Islet of Langerhans (tissue), 1 donor: ENCODE results near the gene HOXA11.

Experiments used
- FAIRE-seq: peaks from one replicate; lab custom pipeline; 2011; peaks lifted over from hg19 to GRCh38; lab: Jason Lieb, UNC

Gene HOXA11

DNA sequence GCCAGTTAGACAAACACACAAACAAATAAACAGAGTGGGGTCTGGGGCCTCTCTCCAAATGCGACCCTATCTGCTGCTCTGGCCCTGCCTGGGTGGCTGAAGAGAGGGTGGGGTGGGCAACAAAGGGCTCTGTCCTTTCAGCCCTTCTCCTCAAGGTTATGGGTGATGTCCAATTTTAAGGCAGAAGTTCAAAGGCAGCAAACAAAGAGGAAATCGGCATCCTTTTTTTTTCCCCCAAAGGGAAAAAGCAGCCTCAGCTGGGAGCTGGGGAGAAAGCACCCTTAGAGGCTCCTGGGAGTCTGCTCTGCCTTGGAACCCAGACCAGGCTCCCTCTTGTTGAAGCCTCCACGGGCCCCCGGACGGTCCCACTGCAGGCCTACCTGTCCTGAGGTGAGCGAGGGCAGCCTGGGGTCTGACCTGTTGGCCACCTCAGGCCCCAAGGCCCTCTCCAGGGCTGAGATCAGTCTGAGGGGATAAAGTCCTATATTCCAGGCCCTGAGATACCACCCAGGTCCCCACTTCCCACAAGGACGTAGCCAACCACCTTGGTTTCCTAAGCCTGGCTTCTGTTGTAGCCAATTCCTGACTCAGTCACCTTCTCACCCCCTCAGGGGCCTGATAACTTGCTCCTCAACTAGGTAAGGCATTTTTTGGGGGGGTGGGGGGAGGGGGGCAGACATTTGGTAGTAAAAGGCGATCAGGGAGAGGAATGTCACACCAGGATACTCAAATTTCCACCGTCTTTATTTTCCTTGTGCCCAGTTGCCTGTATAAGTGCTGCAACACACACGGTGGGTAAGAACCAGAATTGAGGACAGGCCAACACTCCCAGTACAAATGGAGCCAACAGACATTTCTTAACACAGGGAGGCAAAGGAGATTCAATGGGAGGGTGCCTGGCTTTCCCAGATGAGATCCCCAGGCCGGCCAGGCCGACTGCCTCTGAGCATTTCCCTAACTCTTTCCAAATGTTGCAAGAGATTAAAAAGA is 4.3 kb downstream of the HOXA11 start:
- FAIRE-seq: no peak

DNA sequence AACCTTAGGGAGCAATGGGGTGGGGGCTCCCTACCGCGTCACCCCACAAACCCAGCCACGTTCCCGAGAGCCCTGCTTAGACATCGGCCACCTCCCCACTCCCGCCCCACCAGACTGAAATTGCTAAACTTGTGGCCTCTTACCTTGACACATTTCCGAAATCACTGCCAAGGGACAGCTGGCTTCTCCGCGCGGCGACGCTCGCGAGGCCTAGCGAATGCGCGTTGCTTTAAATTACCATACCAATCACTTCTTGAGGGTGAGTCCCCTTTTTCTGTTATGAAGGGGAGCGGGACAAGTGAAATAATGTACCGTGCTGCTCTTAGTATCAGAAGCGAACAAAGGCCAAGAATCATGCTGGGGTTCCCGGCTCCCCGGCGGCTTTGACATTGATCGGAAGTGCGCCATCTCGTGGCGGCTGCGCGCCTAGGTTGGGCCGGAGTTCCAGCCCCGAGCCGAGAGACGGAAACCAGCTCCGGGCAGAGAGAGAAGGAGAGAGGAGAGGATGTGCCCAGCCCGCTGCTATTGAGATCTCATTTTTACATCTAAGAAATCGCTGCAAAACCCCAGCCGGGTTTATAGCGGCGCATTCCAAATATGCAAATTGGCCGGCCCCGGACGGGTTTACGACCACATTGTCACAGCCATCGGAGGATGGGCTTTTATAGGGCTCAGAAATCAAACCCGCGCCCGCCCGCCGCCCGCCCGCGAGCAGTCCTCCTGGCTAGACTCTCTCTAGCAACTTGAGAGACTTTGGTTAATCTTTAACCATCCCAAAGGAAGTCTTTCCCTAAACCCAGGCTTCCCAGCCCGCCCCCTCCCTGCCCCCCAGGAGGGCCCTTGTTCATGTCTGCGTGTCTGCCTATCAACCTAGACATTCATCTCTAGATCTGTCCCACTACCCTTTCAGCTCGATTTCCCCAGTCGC is 5.3 kb downstream of the HOXA11 start:
- no peak for FAIRE-seq

DNA sequence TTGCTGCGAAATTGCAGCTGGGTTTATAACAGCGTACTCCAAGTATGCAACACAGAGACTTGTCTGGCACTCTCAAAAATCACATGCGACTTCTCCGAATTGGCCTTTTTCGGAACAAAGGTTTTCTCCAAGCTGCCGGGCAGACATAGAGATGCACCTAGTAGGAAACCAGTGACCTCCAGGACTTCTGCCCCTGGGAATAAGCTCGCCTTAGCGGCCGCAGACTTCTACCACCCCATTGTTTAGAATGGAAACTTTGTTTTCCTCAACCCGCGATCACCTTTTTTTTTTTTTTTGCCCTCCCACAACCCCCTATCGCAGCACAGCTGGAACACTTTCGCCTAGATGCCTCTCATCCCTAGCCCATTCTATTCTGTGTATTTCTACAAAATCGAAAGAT is 6.0 kb downstream of the HOXA11 start:
- no peak for FAIRE-seq

DNA sequence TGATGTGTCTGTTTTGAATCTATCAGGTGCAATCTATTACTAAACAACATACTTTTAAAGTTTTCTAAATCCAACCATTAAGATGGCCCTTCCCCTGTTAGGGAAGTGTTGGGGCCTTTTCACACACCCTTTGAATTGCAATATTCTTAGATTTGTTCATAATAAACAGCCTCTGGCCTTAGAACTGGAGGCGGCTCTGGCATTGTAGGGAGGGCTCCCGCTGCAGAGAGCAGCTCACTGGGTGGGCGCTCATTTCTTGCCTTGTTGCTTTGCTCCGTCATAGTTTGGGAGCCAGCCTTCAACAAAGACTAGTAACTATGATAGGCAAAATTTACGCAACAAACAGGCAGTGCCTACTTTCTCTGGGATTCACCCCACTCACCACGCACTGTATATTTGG is 6.7 kb downstream of the HOXA11 start:
- no peak for FAIRE-seq

DNA sequence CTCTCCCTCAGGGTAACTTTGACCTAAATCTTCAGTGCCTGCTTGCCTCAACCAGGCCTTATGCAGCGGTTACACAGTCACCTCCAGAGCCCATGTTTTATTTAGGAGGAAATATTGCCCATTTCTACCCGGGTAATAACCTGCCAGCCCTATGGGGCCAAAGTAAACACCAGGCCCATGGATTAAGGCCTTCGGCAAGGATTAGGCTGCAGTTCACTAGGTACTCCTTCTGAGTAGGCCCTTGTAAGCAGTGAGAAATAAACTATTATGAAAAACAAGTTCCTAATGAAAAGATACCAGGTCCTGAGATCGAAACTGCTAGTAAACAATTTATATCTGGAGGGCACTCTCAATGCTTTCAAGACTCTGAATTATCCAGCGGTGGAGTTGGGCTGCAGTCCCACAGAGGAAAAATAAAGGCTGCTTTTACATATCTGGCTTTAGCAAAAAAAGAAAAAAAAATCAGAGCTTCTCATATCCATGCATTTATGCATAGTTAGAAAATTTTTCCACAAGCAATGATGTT is 7.2 kb downstream of the HOXA11 start:
- FAIRE-seq: no peak

DNA sequence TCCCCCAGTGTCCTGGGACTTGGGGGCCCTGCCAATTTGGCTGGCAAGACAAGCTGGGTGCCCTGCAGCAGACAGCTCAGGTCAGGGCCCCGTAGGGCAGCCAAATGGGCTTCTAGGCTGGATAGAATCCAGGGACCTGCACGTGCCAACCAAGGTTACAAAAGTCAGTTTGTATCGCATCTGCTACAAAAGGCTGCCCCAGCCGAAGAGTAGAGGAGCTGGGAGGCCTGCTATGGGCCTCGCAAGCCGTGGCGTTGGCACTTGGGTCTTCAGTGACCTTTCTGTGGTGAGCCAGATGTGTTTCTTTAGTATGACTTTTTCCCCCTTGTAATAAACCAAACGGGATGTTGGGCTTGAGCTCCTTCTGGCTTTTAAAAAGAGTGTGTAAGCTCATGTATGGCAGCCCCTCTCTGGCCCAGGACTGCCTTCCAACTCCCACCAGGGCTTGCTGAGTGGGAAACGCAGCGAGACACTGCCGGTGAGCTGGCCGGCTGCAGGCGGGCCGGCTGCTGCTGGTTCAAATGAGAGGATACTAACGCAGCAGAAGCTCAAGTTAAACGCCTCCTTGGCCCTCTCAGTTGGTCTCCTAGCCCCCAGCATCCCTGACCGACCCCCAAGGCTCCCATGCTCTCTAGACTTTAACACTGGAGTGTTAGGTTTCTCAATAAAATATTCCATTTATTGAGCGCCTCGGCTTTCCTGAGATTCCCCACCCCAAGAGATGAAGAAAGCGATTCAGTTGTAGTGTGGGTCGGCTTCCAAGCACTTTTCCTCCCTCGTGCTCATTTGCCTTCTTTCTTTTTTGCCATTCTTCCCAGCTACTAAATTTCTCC is 7.9 kb downstream of the HOXA11 start:
- FAIRE-seq: no peak

DNA sequence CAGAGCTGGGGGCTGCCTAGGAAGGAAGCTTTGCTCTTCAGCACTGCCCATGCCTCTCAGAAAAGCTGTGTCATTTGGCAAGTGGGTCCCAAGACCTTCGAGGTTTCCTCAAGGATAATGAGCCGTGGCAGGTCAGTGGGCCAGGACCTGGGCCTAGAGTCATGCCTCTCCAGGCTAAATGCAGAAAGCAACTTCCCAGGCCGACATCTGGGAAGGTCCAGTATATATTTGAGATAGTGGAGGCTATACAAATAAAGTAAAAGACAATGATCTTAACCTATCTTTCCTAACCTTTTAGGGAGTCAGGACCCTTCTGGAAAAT is 8.5 kb downstream of the HOXA11 start:
- no peak for FAIRE-seq

DNA sequence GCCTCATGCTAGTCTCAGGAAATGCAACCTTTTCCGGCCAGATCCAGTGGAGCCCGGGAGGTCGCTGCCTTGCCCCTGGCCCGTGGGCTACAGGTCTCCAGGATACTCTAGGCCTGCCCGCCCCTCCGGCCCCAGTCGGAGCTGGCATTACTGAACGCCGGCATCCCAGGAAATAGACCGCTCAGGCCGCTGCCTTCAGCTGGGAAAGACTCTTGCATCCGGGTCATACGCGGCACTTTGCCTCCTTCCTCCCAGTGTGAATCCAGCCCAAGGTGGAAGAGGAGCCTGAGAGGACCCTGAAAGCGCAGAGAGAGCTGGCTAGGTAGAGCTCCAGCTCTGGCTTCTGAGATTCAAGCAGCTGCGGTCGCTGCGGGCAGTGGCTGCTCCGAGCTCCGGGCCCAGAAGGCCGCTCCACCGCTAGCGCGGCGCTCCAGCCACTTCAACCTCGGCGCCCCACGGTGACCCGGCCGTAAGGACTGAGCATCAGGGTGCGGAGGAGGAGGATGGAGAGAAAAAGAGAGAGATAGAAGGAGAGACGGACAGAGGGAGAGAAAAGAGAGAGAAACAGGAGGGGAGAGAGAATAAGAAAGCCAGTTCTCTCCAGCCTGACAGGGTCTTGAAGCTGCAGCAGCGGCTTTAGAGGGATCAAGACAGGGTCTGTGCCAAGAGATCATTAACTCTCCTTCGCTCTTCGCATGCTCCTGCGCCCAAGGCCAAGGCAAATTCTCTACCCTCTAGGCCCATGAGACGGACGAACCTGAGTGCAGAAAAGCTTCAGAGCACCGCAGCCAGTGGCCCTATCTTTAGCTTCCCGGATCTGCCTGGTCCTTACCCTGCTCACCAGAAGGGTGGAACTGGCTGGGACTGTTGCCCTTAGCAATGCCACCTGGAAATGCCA is 9.2 kb downstream of the HOXA11 start:
- FAIRE-seq: no peak

DNA sequence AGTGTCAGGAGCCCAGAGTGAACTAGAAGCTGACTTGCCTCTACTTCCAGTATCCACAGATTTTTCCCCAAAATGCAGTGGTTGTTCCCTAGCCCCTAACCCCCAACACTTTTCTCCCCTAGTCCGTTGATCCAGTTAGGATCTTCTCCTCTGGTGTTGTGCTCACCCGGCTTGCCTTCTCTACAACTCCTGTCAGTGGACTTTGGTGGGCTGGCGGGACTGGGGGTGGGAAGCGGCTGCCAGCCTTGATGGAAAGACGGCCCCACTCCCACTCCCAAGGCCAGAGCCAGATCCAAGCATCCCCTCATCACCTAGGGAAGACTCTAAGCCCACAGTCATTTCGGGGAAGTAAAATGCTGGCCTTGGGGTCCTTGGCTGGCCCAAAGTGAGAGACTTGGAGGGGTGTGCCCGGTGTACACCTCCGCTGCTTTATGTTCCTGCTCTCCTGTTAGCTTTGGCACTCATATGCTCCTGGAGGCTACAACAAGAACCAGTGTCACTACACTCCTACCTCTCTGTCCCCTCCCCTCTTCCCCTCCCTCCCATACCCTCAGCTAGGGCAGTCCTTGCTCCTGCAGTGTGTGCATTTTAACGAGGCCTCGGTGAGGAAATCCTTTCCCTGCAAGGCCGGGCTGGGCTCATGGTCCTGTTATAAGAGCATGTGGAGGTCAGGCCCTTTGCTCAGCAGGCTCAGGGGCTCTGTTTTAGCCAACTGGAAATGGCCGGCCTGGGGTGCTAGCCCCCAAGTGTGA is 10.0 kb downstream of the HOXA11 start:
- no peak for FAIRE-seq

DNA sequence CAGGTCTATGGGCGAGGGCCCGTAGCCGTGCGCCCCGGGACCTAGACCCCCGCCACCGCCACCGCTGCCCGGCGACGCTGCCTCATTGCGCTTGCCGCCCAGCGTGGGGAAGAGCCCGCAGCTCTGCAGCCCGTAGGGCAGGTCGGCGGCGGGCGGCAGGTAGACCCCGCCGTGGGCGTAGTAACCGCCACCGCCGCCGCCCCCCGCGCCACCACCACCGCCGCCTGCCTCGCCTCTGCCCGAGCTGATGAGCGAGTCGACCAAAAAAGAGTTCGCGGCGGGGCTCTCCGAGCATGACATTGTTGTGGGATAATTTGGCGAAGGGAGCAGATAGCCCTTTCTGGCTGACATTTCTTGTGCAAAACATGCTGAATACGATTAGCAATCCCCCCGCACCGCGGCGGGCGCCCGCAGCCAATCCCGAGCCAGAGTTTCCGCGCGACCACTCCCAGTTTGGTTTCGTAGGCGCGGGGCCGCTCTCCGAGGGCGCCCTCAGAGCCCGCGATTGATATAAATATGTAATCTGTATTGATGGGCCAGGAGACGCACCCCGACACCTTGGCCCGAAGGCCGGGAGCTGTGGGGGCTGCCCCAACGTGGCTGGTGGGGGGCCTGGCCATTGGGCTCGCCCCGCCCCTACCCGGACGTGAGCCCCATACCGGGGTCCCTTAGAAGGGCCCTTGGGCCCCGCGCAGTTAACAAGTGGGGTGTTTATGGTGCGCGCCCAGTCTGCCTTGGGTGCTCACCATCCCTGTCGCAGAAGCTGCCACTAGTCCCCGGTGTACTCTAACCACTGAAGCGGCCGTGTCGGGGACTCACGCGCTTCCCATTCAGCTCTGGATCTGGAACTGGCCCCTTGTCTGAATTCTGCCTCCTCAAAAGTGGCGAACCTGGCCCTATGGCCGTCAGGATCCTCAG is 10.8 kb downstream of the HOXA11 start, which contains the start of gene HOXA10:
Gene HOXA10 (minus strand): TSS at position 365 of the 918 bp plus-strand sequence. CDS start 14 bp downstream, at position 351.
- no peak for FAIRE-seq

DNA sequence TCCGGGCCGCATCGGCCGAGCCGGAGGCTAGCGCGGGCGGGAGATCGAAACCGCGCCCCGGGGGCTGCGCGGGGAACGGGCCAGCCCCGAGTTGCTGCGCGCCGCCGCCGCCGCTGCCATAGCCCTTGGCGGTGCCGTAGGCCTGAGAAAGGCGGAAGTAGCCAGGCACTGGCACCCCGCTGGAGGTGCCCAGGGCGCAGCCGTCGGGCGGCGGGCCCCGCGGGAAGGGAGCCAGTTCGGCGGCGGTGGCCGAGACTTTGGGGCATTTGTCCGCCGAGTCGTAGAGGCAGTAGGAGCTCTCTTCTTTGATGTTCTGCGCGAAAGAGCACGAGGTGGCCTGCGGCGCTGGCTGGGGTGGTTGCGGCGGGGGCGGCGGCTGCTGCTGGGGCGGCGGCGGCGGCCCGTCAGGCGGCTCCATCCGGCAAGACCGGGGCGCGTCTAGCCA is 11.5 kb downstream of the HOXA11 start:
- no peak for FAIRE-seq

DNA sequence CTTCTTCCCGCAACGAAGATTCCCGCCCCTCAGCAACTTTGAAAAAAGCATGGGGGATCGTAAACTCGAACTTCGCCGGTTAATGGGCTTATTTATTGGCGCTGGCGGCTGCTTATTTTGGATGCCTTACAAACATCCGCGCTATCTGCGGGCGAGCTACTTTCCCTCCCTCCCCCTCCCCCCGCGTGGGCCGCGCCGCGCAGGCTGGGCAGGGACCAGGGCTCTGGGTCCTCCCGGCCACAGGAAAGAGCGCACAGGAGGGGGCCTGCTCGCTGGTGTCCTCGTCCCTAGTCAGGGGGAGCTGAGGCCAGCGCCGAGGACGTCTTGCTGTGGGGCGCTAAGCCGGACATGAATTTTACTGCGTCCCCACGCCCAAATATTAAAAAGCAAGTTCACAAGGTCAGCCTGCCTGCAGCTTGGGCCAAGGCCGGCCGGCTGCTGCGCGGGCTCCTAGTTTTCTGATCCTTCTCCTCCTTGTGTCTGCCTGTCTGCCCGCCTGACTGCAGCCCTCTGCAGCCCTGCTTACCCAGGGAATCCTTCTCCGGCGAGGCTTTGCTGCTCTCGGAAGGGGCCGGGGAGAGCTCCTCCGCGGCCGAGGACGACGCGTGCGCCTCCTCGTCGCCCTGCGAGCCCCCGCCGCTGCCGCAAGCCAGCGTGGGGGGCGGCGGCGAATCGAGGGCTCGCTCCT is 12.1 kb downstream of the HOXA11 start:
- no peak for FAIRE-seq

DNA sequence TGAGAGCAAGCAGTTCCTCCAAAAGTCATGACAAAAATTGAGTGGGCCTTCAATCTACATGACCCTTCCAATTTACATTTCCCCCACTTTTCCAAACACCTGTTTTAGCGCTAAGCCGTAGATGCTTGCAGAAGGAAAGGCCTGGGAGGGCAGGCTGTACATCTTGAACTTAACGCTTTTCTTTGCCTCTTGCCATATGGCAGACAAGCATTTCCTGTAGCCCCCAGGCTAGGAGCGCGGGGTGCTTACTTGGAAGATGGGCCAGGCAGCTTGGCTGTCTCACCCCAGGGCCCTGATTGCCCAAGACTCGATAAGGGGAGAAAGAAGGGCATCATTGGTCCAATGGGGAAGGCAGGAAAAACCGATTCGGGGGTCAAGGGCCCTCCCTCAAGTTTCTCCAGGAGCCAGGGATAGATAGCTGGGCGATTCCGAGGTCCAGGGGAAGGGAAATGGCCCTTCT is 12.7 kb downstream of the HOXA11 start:
- no peak for FAIRE-seq

DNA sequence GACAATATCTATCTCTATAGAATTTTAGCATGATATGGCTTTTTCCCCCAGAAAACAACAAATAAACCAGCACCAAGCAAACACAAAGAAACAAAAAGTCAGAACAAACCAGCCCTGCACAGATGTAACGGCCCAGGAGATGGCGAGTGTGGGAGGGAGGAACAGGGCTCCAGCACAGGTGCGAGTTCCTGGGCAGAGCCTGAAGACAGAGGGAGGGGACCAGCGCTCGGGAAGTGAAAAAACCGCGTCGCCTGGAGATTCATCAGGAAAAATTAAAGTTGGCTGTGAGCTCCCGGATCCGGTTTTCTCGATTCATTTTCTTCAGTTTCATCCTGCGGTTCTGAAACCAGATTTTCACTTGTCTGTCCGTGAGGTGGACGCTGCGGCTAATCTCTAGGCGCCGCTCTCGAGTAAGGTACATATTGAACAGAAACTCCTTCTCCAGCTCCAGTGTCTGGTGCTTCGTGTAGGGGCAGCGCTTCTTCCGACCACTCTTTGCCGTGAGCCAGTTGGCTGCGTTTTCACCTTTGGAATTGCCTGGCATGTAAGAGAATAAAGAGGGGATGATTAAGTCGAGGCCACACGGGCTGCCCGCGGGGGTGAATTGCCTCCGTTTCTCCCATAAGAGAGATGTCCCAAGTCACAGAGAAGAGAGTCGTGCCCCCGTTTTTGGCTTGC is 13.3 kb downstream of the HOXA11 start:
- no peak for FAIRE-seq

DNA sequence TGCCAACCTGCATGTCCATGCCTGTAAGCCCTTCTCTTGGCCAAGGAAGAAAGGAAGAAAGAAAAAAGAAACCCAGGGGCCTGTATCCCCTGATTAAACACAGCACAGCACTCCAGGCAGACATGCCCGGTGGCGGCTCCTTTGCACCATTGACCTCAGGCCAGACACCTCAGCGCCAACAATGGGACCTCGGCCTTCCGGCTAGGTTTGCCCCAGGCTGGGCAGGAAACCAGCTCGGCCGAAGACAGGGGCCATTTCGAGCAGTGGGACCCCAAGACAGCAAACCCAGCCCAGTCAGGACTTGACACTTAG is 13.8 kb downstream of the HOXA11 start:
- no peak for FAIRE-seq

DNA sequence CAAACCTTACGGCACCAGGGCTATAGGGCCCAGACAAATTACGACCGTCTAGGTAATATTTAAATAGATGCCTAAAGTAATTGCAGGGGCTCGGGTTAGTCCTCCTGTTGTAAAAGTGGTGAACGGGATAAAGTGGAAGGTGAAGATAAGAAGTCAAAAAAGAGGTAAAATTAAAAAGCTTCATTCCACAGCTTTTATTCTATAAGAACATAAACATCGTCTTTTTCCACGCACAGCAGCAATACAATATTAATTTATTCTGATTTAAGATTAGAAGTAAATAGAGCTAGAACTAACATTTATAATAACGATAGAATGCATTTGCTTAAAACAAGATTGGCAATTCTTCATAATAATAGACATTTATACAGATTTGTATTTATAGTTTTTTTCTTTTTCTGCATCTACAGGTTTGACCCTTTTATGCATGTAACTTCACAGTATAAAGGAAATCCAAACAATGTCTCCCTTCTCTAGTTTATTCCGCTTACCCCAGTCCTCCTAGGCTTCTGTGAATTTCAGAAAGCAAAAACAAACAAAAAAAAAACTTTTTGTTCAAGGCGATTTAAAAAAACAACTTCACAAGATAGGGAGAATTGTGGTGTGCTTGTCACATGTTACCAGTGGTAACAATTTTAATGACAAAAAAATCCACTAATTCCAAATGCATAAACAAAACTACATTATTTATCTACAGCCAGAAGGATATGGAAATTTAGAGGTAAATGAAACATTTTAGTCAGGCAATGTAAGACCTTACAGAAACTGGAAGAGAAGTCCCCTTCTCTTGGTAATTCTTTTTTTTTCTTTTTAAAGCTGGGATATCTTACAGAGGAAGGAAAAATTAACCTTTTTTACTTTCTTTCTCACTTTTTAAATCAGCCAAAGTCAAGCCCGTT is 14.4 kb downstream of the HOXA11 start:
- FAIRE-seq: no peak
